Activated T-cell treated with anti-CD3 and anti-CD28 coated beads for 1 hour (primary cell): ENCODE data around the gene TSPEAR.
"Not testable (repeated sequence)": the region's sequence is repeated elsewhere in the genome, so short reads cannot be mapped to it uniquely, and the experiment has no call there.

ENCODE experiments used
- DNase-seq: peaks from one replicate; pipeline ENCODE4 v3.0.0-alpha.2; 2020; ENCODE audit warnings: low read depth

Gene TSPEAR

GRCh38 chr21:44627181-44627822, 84.1 kb downstream of the TSPEAR start:
- not testable (repeated sequence) for DNase-seq

- DNase-seq, result no peak
Measured at GRCh38 chr21:44626673-44627143, 84.7 kb downstream of the TSPEAR start, which contains the start of gene KRTAP10-9. Gene KRTAP10-9 (plus strand): TSS chr21:44627093. CDS start chr21:44627172, 79 bp downstream.

GRCh38 chr21:44626262-44626661, 85.1 kb downstream of the TSPEAR start:
- DNase-seq, result no peak

- no peak for DNase-seq
Measured at GRCh38 chr21:44625756-44626155, 85.6 kb downstream of the TSPEAR start.

GRCh38 chr21:44623575-44623974, 87.8 kb downstream of the TSPEAR start:
- DNase-seq, result no peak

- DNase-seq, result no peak
Measured at GRCh38 chr21:44619886-44620285, 91.5 kb downstream of the TSPEAR start.

- DNase-seq, result peak; percentile 43
Measured at GRCh38 chr21:44618909-44619308, 92.5 kb downstream of the TSPEAR start.

GRCh38 chr21:44618504-44618903, 92.9 kb downstream of the TSPEAR start:
- no peak for DNase-seq

- no peak for DNase-seq
Measured at GRCh38 chr21:44617071-44617501, 94.3 kb downstream of the TSPEAR start.

- no peak for DNase-seq
Measured at GRCh38 chr21:44616591-44616926, 94.8 kb downstream of the TSPEAR start.

GRCh38 chr21:44615911-44616590, 95.3 kb downstream of the TSPEAR start:
- DNase-seq, result no peak

- DNase-seq, result no peak
Measured at GRCh38 chr21:44615466-44615865, 95.9 kb downstream of the TSPEAR start.

- no peak for DNase-seq
Measured at GRCh38 chr21:44614961-44615391, 96.4 kb downstream of the TSPEAR start.

GRCh38 chr21:44614161-44614631, 97.2 kb downstream of the TSPEAR start:
- no peak for DNase-seq

- DNase-seq, result no peak
Measured at GRCh38 chr21:44613386-44614155, 97.8 kb downstream of the TSPEAR start.

GRCh38 chr21:44612669-44613229, 98.6 kb downstream of the TSPEAR start:
- DNase-seq, result no peak

GRCh38 chr21:44612029-44612486, 99.3 kb downstream of the TSPEAR start, which contains the start of gene KRTAP10-8:
Gene KRTAP10-8 (plus strand): TSS chr21:44612079. CDS start chr21:44612101, 22 bp downstream.
- no peak for DNase-seq

GRCh38 chr21:44611551-44611950, 99.8 kb downstream of the TSPEAR start:
- no peak for DNase-seq

- not testable (repeated sequence) for DNase-seq
Measured at GRCh38 chr21:44610157-44610843, 101.1 kb downstream of the TSPEAR start.

- DNase-seq, result no peak
Measured at GRCh38 chr21:44609193-44609592, 102.2 kb downstream of the TSPEAR start.

- DNase-seq, result no peak
Measured at GRCh38 chr21:44606495-44606894, 104.9 kb downstream of the TSPEAR start.
